ENCODE results near the gene NEGR1.

DNA sequence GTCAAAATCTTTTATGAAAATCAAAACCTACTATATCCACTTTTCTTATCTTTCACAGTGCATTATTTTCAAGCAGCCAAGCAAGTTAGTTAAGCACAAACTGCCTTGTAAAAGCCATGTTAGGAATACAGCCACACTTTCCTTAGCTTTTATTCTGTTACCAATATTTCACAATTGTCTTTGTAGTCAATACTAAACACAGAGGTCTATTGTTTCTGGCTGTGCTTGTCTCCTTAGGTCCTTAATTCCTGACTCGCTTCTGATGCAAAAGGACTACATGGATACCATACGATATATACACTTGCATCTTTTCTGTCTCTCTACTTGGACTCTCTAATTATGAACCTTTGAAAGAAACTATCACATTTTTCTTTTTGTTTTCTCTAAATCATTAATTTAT, 331.8 kb downstream of the NEGR1 start:
- TF ChIP-seq POLR2A (IDR thresholded peaks at IDR 0.05) (no peak), POLR2AphosphoS5 (IDR thresholded peaks at IDR 0.05) (no peak)
- TF ChIP-seq, protein P1, sequence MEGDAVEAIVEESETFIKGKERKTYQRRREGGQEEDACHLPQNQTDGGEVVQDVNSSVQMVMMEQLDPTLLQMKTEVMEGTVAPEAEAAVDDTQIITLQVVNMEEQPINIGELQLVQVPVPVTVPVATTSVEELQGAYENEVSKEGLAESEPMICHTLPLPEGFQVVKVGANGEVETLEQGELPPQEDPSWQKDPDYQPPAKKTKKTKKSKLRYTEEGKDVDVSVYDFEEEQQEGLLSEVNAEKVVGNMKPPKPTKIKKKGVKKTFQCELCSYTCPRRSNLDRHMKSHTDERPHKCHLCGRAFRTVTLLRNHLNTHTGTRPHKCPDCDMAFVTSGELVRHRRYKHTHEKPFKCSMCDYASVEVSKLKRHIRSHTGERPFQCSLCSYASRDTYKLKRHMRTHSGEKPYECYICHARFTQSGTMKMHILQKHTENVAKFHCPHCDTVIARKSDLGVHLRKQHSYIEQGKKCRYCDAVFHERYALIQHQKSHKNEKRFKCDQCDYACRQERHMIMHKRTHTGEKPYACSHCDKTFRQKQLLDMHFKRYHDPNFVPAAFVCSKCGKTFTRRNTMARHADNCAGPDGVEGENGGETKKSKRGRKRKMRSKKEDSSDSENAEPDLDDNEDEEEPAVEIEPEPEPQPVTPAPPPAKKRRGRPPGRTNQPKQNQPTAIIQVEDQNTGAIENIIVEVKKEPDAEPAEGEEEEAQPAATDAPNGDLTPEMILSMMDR (IDR thresholded peaks at IDR 0.05), result no peak

Data from transverse colon (tissue), 4 donors.